K562 (cell line): ENCODE data around the gene ARAP1. TPM values are rescaled to one million over a fixed set of nuclear protein-coding genes. Genes with fewer than 3 reads are reported as not detected.

Experiments
- CBX2 ChIP-seq: fragments of 200-600 bp; sonication (generic); IDR thresholded peaks from one replicate; pipeline ENCODE4 v1.6.1; 2012; ENCODE audit warnings: mild to moderate bottlenecking, low read length, inconsistent platforms; ENCODE audit not compliant: insufficient read depth, poor library complexity, severe bottlenecking
- CREM ChIP-seq: IDR thresholded peaks from 2 replicates; pipeline ENCODE4 v1.6.1; 2014; ENCODE audit warnings: antibody characterized with exemption, low read depth
- ESRRA ChIP-seq: fragments of 450-650 bp; IDR thresholded peaks from 2 replicates; pipeline ENCODE4 v1.6.1; 2014; ENCODE audit warnings: low read depth, mild to moderate bottlenecking, moderate library complexity, borderline replicate concordance
- ETV5 ChIP-seq: sonication (generic); formaldehyde crosslinking; IDR thresholded peaks from 2 replicates; pipeline ENCODE4 v1.4.0; 2020; ENCODE audit warnings: low read depth, mild to moderate bottlenecking, missing genetic modification reagents
- HCFC1 ChIP-seq: IDR thresholded peaks from 2 replicates; pipeline ENCODE4 v1.6.1; 2012; ENCODE audit warnings: low read depth, low read length, improper control_type of control experiment
- HDGF ChIP-seq: fragments of 450-650 bp; IDR thresholded peaks from 2 replicates; pipeline ENCODE4 v1.6.1; 2016
- KDM1A ChIP-seq, 2 experiments: fragments of 450-650 bp; IDR thresholded peaks; 2 replicates each; pipeline ENCODE4 v1.6.1; 2016; ENCODE audit warnings: mild to moderate bottlenecking in 2 of 2
- MAFK ChIP-seq: IDR thresholded peaks from 2 replicates; pipeline ENCODE4 v1.6.1; 2011; ENCODE audit warnings: low read length, improper control_type of control experiment
- MECOM ChIP-seq: fragments of 250-450 bp; sonication (Bioruptor Pico); IDR thresholded peaks from 2 replicates; pipeline ENCODE4 v1.8.0; 2022; ENCODE audit warnings: inconsistent platforms
- MEF2D ChIP-seq: conservative IDR thresholded peaks from 2 replicates; pipeline ENCODE4 v1.6.1; 2016; ENCODE audit warnings: low read depth, missing genetic modification characterization, missing compliant biosample characterization
- MEIS2 ChIP-seq: fragments of 450-650 bp; IDR thresholded peaks from 2 replicates; pipeline ENCODE4 v1.6.1; 2014; ENCODE audit warnings: mild to moderate bottlenecking; ENCODE audit not compliant: partially characterized antibody
- NCOA1 ChIP-seq: fragments of 450-650 bp; IDR thresholded peaks from 2 replicates; pipeline ENCODE4 v1.6.1; 2016; ENCODE audit warnings: low read depth
- NCOR1 ChIP-seq: fragments of 450-650 bp; IDR thresholded peaks from 2 replicates; pipeline ENCODE4 v1.6.1; 2016; ENCODE audit warnings: mild to moderate bottlenecking, moderate library complexity
- NRF1 ChIP-seq, 2 experiments: fragments of 450-650 bp; IDR thresholded peaks in 1 of 2; conservative IDR thresholded peaks in 1 of 2; 2 replicates each; pipeline ENCODE4 v1.6.1; 2014; ENCODE audit warnings: mild to moderate bottlenecking in 2 of 2
- PHB2 ChIP-seq: fragments of 450-650 bp; IDR thresholded peaks from 2 replicates; pipeline ENCODE4 v1.6.1; 2017; ENCODE audit warnings: low read depth
- POLR2AphosphoS5 ChIP-seq: IDR thresholded peaks from 2 replicates; pipeline ENCODE4 v1.6.1; 2011; ENCODE audit warnings: mild to moderate bottlenecking, low read depth, low read length, moderate library complexity; ENCODE audit not compliant: control insufficient read depth, insufficient read depth
- POU5F1 ChIP-seq: fragments of 150-350 bp; IDR thresholded peaks from 2 replicates; pipeline ENCODE4 v1.6.1; 2014; ENCODE audit warnings: borderline replicate concordance, low read length, low read depth, mild to moderate bottlenecking; ENCODE audit not compliant: partially characterized antibody
- SIN3A ChIP-seq, 2 experiments: fragments of 150-350 bp in 1 of 2; IDR thresholded peaks; 2 replicates each; pipeline ENCODE4 v1.6.1; 2011 to 2016; ENCODE audit warnings: borderline replicate concordance in 2 of 2, low read depth in 2 of 2, low read length in 2 of 2, mild to moderate bottlenecking in 2 of 2, moderate library complexity in 2 of 2; ENCODE audit not compliant: control insufficient read depth in 1 of 2
- SOX6 ChIP-seq: fragments of 450-650 bp; IDR thresholded peaks from 2 replicates; pipeline ENCODE4 v1.6.1; 2014; ENCODE audit warnings: mild to moderate bottlenecking
- U2AF1 ChIP-seq: fragments of 200-400 bp; formaldehyde crosslinking; optimal IDR thresholded peaks from 2 replicates; pipeline ENCODE3; 2017; ENCODE audit warnings: mild to moderate bottlenecking, low read depth, low read length, moderate library complexity
- ZFP1 ChIP-seq: fragments of 450-650 bp; formaldehyde crosslinking; IDR thresholded peaks from 2 replicates; pipeline ENCODE4 v1.4.0; 2020; ENCODE audit warnings: mild to moderate bottlenecking, mixed read lengths
- ZFP36 ChIP-seq: fragments of 150-350 bp; IDR thresholded peaks from 2 replicates; pipeline ENCODE4 v1.6.1; 2018; ENCODE audit warnings: low read length, low read depth; ENCODE audit not compliant: partially characterized antibody
- ZKSCAN1 ChIP-seq: fragments of 150-350 bp; IDR thresholded peaks from 2 replicates; pipeline ENCODE4 v1.6.1; 2016; ENCODE audit warnings: low read depth, low read length
- ZNF695 ChIP-seq: fragments of 450-650 bp; formaldehyde crosslinking; IDR thresholded peaks from 2 replicates; pipeline ENCODE4 v1.4.0; 2020; ENCODE audit warnings: mild to moderate bottlenecking, moderate library complexity
- polyA plus RNA-seq, 8 experiments: library from polyadenylated mRNA; depleted of rRNA in 4 of 8; stranded (reverse) in 5 of 8; unstranded in 3 of 8; fragments of >200 nt; fragmentation: Nextera tagmentation in 2 of 8; fragmentation: Illumina TruSeq in 1 of 8; extraction: Ambion mirVana in 2 of 8; extraction: Trizol in 1 of 8; gene quantifications; 2 replicates each; pipeline versions ENCODE4 v1.2.1 to v1.2.3, GENCODE V29; 2011 to 2014; ENCODE audit warnings: inconsistent platforms in 1 of 8, missing spikeins in 1 of 8
- total RNA-seq, 7 experiments: library from RNA; depleted of rRNA in 6 of 7; stranded (reverse); fragments of >200 nt in 6 of 7; fragmentation: Illumina TruSeq in 2 of 7; extraction: Trizol in 2 of 7; gene quantifications; 2 replicates each; pipeline versions ENCODE4 v1.2.1 to v1.2.3, GENCODE V29; 2011 to 2021; ENCODE audit warnings: low replicate concordance in 1 of 7
- TF ChIP-seq, protein P1 (sequence below): conservative IDR thresholded peaks from 2 replicates; pipeline ENCODE4 v1.6.1; 2011; ENCODE audit warnings: low read depth, mild to moderate bottlenecking, low read length; ENCODE audit not compliant: control insufficient read depth
- TF ChIP-seq, protein P2 (sequence below): fragments of 450-650 bp; formaldehyde crosslinking; IDR thresholded peaks from 2 replicates; pipeline ENCODE4 v1.4.0; 2020; ENCODE audit warnings: mild to moderate bottlenecking, moderate library complexity

Gene ARAP1
- total and polyA plus RNA-seq, 9 of the 15 experiments (the other 6 are each of a cell fraction or from before 2014, with no cell fraction given): 0.23 to 67.0 (median 24.6) TPM

DNA sequence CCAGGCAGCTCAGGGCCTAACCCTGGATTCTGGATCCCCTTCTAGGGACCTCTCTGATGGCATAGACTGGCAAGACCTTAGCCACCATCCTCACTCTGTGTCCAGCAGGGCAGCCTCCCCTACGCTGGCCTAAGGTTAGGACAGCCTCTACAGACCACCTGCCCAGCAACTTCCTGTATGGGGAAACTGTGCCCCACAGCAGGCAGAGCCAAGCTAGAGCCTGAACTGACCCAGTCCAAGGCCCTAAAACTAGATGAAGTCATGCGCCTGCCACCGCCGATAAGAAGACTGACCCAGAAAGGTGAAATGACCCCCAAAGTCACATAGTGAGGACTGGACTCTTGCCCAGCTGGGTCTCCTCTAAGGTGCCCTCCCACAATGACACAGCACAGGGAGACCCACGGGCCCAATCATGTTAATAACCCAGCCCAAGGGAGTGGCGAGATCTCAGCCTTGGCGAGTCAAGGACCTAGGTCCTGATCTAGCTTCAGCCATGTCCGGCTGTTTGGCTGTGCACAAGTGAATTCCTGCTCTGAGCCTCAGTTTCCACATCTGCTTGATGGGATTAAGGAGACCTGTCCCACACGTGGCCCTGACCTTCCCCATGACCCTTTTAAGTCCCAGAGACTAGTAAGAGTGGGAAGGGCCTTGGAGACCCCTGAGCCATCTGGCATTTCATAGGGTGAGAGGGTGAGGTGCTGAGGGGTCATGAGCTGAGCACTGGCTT is 24.1 kb upstream of the ARAP1 start (continued):
- TF ChIP-seq SIN3A (IDR thresholded peaks at IDR 0.05; ENCODE audit: borderline replicate concordance in 2 of 2, control insufficient read depth in 1 of 2, low read depth in 2 of 2, low read length in 2 of 2): peak in 1 of 2 experiments; percentile 75; a peak in 1 of 4 replicates
- peak; percentile 63 for TF ChIP-seq ZKSCAN1
- peak; percentile 67 for TF ChIP-seq SOX6
- TF ChIP-seq MEF2D: 0 out of 2 replicates have a peak, but pooled peaks have one; percentile 21
- TF ChIP-seq MECOM (CRISPR knock-in tag): 0 out of 2 replicates have a peak, but pooled peaks have one; percentile 58
- TF ChIP-seq MAFK: peak; percentile 87
- 0 out of 2 replicates have a peak, but pooled peaks have one; percentile 4 for TF ChIP-seq HCFC1
- no peak for TF ChIP-seq U2AF1
- TF ChIP-seq NRF1 (conservative IDR thresholded peaks at IDR 0.05 in 1 of 2, IDR thresholded peaks at IDR 0.05 in 1 of 2): peak; percentile 61 to 70
- TF ChIP-seq ETV5: 0 out of 2 replicates have a peak, but pooled peaks have one; percentile 34
- TF ChIP-seq NCOR1: peak; percentile 86
- TF ChIP-seq ZFP1: no peak
- no peak for TF ChIP-seq PHB2
- TF ChIP-seq CREM: peak; percentile 55
- 0 out of 2 replicates have a peak, but pooled peaks have one; percentile 57 for TF ChIP-seq ZNF695
- TF ChIP-seq CBX2: no peak
- peak; percentile 64 for TF ChIP-seq POLR2AphosphoS5
- peak; percentile 86 for TF ChIP-seq ESRRA
- TF ChIP-seq, protein P1, sequence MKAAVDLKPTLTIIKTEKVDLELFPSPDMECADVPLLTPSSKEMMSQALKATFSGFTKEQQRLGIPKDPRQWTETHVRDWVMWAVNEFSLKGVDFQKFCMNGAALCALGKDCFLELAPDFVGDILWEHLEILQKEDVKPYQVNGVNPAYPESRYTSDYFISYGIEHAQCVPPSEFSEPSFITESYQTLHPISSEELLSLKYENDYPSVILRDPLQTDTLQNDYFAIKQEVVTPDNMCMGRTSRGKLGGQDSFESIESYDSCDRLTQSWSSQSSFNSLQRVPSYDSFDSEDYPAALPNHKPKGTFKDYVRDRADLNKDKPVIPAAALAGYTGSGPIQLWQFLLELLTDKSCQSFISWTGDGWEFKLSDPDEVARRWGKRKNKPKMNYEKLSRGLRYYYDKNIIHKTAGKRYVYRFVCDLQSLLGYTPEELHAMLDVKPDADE: peak; percentile 53; the same call in 1 of the 2 replicates
- peak; percentile 4 for TF ChIP-seq ZFP36
- TF ChIP-seq KDM1A (IDR thresholded peaks at IDR 0.05): peak in 1 of 2 experiments; percentile 50; a peak in 1 of 4 replicates
- peak; percentile 74; the same call in 1 of the 2 replicates for TF ChIP-seq NCOA1
- TF ChIP-seq HDGF: no peak
- TF ChIP-seq MEIS2: peak; percentile 22
- no peak for TF ChIP-seq POU5F1
- TF ChIP-seq, protein P2, sequence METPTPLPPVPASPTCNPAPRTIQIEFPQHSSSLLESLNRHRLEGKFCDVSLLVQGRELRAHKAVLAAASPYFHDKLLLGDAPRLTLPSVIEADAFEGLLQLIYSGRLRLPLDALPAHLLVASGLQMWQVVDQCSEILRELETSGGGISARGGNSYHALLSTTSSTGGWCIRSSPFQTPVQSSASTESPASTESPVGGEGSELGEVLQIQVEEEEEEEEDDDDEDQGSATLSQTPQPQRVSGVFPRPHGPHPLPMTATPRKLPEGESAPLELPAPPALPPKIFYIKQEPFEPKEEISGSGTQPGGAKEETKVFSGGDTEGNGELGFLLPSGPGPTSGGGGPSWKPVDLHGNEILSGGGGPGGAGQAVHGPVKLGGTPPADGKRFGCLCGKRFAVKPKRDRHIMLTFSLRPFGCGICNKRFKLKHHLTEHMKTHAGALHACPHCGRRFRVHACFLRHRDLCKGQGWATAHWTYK (CRISPR knock-in tag): peak; percentile 40; the same call in 1 of the 2 replicates
